B cell (primary cell): ENCODE measurements around the gene ZNF516. TPM values are rescaled to one million over a fixed set of nuclear protein-coding genes. Genes with fewer than 3 reads are reported as not detected.

ENCODE experiments used
- ATAC-seq: fragments of 200-7000 bp; cut with Tn5 transposase; one replicate; pipeline ENCODE4 v1.10.0; 2021; ENCODE audit warnings: low read depth, mild to moderate bottlenecking, moderate number of reproducible peaks, moderate library complexity
- CTCF ChIA-PET: fragments of 350-600 bp; sonication (Branson Sonifier 250); formaldehyde crosslinking; loops from one replicate; lab custom pipeline; 2021; ENCODE audit warnings: antibody characterized with exemption, inconsistent platforms; lab: Charles Lee
- POLR2A ChIA-PET: fragments of 350-600 bp; sonication (Branson Sonifier 250); formaldehyde crosslinking; loops from one replicate; lab custom pipeline; 2021; ENCODE audit warnings: antibody characterized with exemption; lab: Charles Lee
- DNase-seq: peaks from one replicate; pipeline ENCODE4 v3.0.0; 2013
- H2AFZ ChIP-seq: 2 replicates; pipeline ENCODE4 v1.6.1; 2012; ENCODE audit warnings: mild to moderate bottlenecking, low read depth, low read length; ENCODE audit not compliant: insufficient read depth, poor library complexity, severe bottlenecking
- H3K27ac ChIP-seq, 2 donors: 1 replicate in 1 of 2; 2 replicates in 1 of 2; pipeline ENCODE4 v1.5.1; 2012 to 2013; ENCODE audit warnings: low read length in 2 of 2, mild to moderate bottlenecking in 2 of 2, moderate library complexity in 1 of 2
- H3K27me3 ChIP-seq, 4 experiments: fragments of 200-600 bp in 1 of 4; sonication (generic) in 1 of 4; replicated peaks in 1 of 4; 1 replicate in 2 of 4; 2 replicates in 2 of 4; pipeline versions ENCODE4 v1.6.1 to v1.7.0; 2013 to 2016; ENCODE audit warnings: low read length in 3 of 4, mild to moderate bottlenecking in 2 of 4, mixed read lengths in 1 of 4, moderate library complexity in 1 of 4; ENCODE audit not compliant: insufficient read depth in 4 of 4, control insufficient read depth in 3 of 4; ENCODE audit errors: control extremely low read depth in 1 of 4
- H3K36me3 ChIP-seq, 2 experiments: replicated peaks in 1 of 2; 1 replicate in 1 of 2; 2 replicates in 1 of 2; pipeline versions ENCODE4 v1.6.1 to v1.7.1; 2013; ENCODE audit warnings: low read length in 1 of 2; ENCODE audit not compliant: insufficient read depth in 2 of 2, control insufficient read depth in 1 of 2; ENCODE audit errors: control extremely low read depth in 1 of 2, extremely low read depth in 1 of 2
- H3K4me1 ChIP-seq, 2 donors: fragments of 200-600 bp in 1 of 2; sonication (generic) in 1 of 2; 1 replicate in 1 of 2; 2 replicates in 1 of 2; pipeline versions ENCODE4 v1.5.1 to v1.6.1; 2013 to 2017; ENCODE audit warnings: low read length in 2 of 2; ENCODE audit not compliant: control insufficient read depth in 2 of 2, insufficient read depth in 2 of 2
- H3K4me2 ChIP-seq: replicated peaks from 2 replicates; pipeline ENCODE3; 2012; ENCODE audit warnings: mild to moderate bottlenecking, low read depth, low read length; ENCODE audit not compliant: poor library complexity, severe bottlenecking
- H3K4me3 ChIP-seq, 5 experiments: fragments of 200-600 bp in 1 of 5; sonication (generic) in 1 of 5; 1 replicate in 3 of 5; 2 replicates in 2 of 5; pipeline versions ENCODE4 v1.5.1 to v1.7.0; 2011 to 2016; ENCODE audit warnings: low read length in 4 of 5, mild to moderate bottlenecking in 4 of 5, low read depth in 2 of 5, control low read depth in 1 of 5, moderate library complexity in 1 of 5; ENCODE audit not compliant: insufficient read depth in 1 of 5; ENCODE audit errors: control extremely low read depth in 1 of 5, extremely low read depth in 1 of 5
- H3K79me2 ChIP-seq: fragments of 200-600 bp; sonication (generic); one replicate; pipeline ENCODE4 v1.6.0; 2016; ENCODE audit warnings: low read length; ENCODE audit not compliant: control insufficient read depth, insufficient read depth
- H3K9ac ChIP-seq: fragments of 200-600 bp; sonication (generic); 2 replicates; pipeline ENCODE4 v1.6.1; 2017; ENCODE audit warnings: mild to moderate bottlenecking, low read length, moderate library complexity
- H3K9me3 ChIP-seq, 3 donors: one replicate each; pipeline versions ENCODE4 v1.6.1 to v1.7.1; 2013; ENCODE audit warnings: low read length in 2 of 3; ENCODE audit not compliant: control insufficient read depth in 2 of 3, insufficient read depth in 1 of 3; ENCODE audit errors: control extremely low read depth in 1 of 3
- H4K20me1 ChIP-seq: 2 replicates; pipeline ENCODE4 v1.6.0; 2012; ENCODE audit warnings: mild to moderate bottlenecking, low read length; ENCODE audit not compliant: insufficient read depth, control insufficient read depth, poor library complexity, severe bottlenecking
- H3K27ac Mint-ChIP-seq: one replicate; pipeline ENCODE4 v1.8.0; 2021; ENCODE audit warnings: mixed read lengths
- H3K27me3 Mint-ChIP-seq: one replicate; pipeline ENCODE4 v1.8.0; 2021; ENCODE audit warnings: mixed read lengths
- H3K4me1 Mint-ChIP-seq: one replicate; pipeline ENCODE4 v1.8.0; 2021; ENCODE audit warnings: mixed read lengths
- H3K4me3 Mint-ChIP-seq: one replicate; pipeline ENCODE4 v1.8.0; 2021; ENCODE audit warnings: mixed read lengths
- H3K9me3 Mint-ChIP-seq: one replicate; pipeline ENCODE4 v1.8.0; 2022; ENCODE audit warnings: mixed read lengths; ENCODE audit not compliant: insufficient read depth
- CTCF ChIP-seq: fragments of 200-600 bp; IDR thresholded peaks from one replicate; pipeline ENCODE4 v1.8.0; 2022; ENCODE audit warnings: antibody characterized with exemption, mild to moderate bottlenecking
- EZH2 ChIP-seq: IDR thresholded peaks from 2 replicates; pipeline ENCODE4 v1.6.1; 2012; ENCODE audit warnings: borderline replicate concordance, low read depth, mild to moderate bottlenecking, moderate library complexity, low read length; ENCODE audit not compliant: insufficient read depth, poor library complexity, severe bottlenecking
- WGBS: methylation state at CpG from one replicate; pipeline ENCODE4 v1.1.5; 2013; ENCODE audit warnings: missing lambda C conversion rate; ENCODE audit not compliant: insufficient coverage; 5-methylcytosine and 5-hydroxymethylcytosine counted together
- intact Hi-C: fragments of 100-400 bp; cut with micrococcal nuclease; formaldehyde crosslinking; loops from one replicate; pipeline ENCODE4 v1.10.0; 2022
- polyA plus RNA-seq: library from polyadenylated mRNA; depleted of rRNA; stranded (reverse); fragments of >200 nt; gene quantifications from 2 replicates; pipeline ENCODE4 v1.2.3, GENCODE V29; 2012
- total RNA-seq, 2 donors: library from RNA; stranded (reverse); fragments of 120-200 nt in 1 of 2; gene quantifications; 1 replicate in 1 of 2; 2 replicates in 1 of 2; pipeline versions ENCODE4 v1.2.3 to v1.2.4, GENCODE V29; 2013 to 2022

ZNF516 gene
- total and polyA plus RNA-seq, 2 donors (not counting 1 experiment from before 2014, with no cell fraction given) = 6.7 to 27.1 TPM

DNA sequence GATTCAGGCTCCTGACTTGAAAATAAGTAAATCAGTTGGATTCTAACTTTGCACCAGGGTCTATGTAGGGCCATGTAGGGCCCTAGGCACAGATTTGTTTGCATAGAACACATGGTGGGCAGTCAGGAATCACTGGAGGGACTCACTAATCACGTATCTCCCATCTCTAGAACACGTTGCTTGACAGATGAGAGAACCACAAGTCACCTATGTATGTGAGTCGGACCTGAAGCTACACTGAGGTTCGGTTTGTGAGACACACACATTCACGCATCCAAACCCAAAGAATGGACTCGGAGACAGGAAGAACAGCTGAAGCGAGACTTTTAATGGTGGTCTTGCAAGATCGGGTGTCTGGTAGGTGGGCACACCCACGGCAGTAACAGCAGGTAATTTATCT lies 157.0 kb downstream of the ZNF516 start:
- H3K4me2 ChIP-seq = no peak overlapping the region
- no peak overlapping the region for H3K9ac ChIP-seq
- no peak overlapping the region for H2AFZ ChIP-seq
- TF ChIP-seq EZH2 (no peak), CTCF (no peak)
- no peak overlapping the region for H3K4me3 ChIP-seq
- CTCF ChIA-PET = no interaction called here
- no peaks in the 10 kb centered on the region for H3K4me1 ChIP-seq
- WGBS = 89% methylated on average over 9 of the region's 9 CpGs
- no peaks in the 10 kb centered on the region for H3K4me1 Mint-ChIP-seq
- intact Hi-C loops = no loop called here
- H3K79me2 ChIP-seq = no peaks in the 10 kb centered on the region
- H3K27ac Mint-ChIP-seq = no peak overlapping the region
- H3K4me3 Mint-ChIP-seq = no peak overlapping the region
- H3K9me3 Mint-ChIP-seq = peaks cover 7% of the 10 kb centered on the region
- DNase-seq (no peak), ATAC-seq (no peak)
- H3K27ac ChIP-seq = no peak overlapping the region
- no peaks in the 10 kb centered on the region for H3K36me3 ChIP-seq
- H3K27me3 Mint-ChIP-seq = no peaks in the 10 kb centered on the region
- no peaks in the 10 kb centered on the region for H3K27me3 ChIP-seq
- POLR2A ChIA-PET = no interaction called here
- peaks cover 0 to 10% (median 2%) of the 10 kb centered on the region in 3 donors for H3K9me3 ChIP-seq
- no peaks in the 10 kb centered on the region for H4K20me1 ChIP-seq

GRCh38 chr18:76335859-76336640 lies 159.0 kb downstream of the ZNF516 start:
- Histone ChIP-seq H2AFZ (no peak overlapping the region), H3K4me1 (no peaks in the 10 kb centered on the region), H3K4me3 (no peak overlapping the region), H3K9ac (no peak overlapping the region), H3K36me3 (no peaks in the 10 kb centered on the region), H4K20me1 (no peaks in the 10 kb centered on the region), H3K27ac (no peak overlapping the region), H3K9me3 (peaks cover 0 to 10% (median 4%) of the 10 kb centered on the region in 3 donors), H3K27me3 (no peaks in the 10 kb centered on the region), H3K79me2 (no peaks in the 10 kb centered on the region), H3K4me2 (no peak overlapping the region)
- TF ChIP-seq CTCF (no peak), EZH2 (no peak)
- Mint-ChIP-seq H3K9me3 (peaks cover 9% of the 10 kb centered on the region), H3K27me3 (no peaks in the 10 kb centered on the region), H3K4me3 (no peak overlapping the region), H3K27ac (no peak overlapping the region), H3K4me1 (no peaks in the 10 kb centered on the region)
- ATAC-seq (no peak), DNase-seq (no peak)
- 95% methylated on average over 2 of the region's 10 CpGs for WGBS
- POLR2A ChIA-PET = no interaction called here
- intact Hi-C loops = no loop called here
- CTCF ChIA-PET = no interaction called here
